Measurements from ENCODE around the gene ARL8B. TPM values are rescaled to one million over a fixed set of nuclear protein-coding genes. Genes with fewer than 3 reads are reported as not detected.

The ARL8B gene
- polyA plus RNA-seq, 1 donor from 2014 or later: 103 TPM

DNA sequence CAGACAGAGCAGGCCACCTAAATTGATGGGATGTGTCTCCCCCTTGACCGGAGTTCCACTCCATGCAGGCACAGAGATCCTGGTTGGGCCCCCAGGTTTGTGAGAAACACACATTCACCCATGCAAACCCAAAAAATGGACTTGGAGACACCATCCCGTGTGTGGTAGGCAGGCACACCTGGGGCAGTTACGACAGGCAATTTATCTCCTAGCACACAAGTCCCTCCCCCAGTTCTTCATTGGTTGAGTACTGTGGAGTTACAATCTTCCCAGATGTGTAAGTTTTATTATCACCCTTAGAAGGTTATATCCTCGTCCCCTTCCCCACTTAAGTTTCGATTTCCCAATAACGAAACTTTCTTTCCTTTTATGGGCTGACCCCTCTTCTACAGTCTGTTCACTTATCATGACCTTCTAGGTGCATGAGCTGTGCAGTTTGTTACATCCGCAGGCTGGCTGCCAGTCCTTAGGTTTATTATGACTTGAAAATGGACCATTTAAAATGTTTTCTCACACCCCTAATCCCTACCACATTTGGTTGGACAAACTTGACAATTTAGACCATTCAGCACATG lies 27.3 kb downstream of the ARL8B start:
- no peaks in the 10 kb centered on the region for H4K20me1 ChIP-seq (ENCODE audit: insufficient read depth)
- H3K9me2 ChIP-seq (ENCODE audit: insufficient read depth, low read length): no peaks in the 10 kb centered on the region
- H3K27me3 ChIP-seq (ENCODE audit: insufficient read depth, low read depth, low read length): no peaks in the 10 kb centered on the region
- TF ChIP-seq RAD21 (conservative IDR thresholded peaks at IDR 0.05): no peak
- no peak for TF ChIP-seq MXI1 (conservative IDR thresholded peaks at IDR 0.05; ENCODE audit: poor library complexity, severe bottlenecking)
- TF ChIP-seq, protein P1, sequence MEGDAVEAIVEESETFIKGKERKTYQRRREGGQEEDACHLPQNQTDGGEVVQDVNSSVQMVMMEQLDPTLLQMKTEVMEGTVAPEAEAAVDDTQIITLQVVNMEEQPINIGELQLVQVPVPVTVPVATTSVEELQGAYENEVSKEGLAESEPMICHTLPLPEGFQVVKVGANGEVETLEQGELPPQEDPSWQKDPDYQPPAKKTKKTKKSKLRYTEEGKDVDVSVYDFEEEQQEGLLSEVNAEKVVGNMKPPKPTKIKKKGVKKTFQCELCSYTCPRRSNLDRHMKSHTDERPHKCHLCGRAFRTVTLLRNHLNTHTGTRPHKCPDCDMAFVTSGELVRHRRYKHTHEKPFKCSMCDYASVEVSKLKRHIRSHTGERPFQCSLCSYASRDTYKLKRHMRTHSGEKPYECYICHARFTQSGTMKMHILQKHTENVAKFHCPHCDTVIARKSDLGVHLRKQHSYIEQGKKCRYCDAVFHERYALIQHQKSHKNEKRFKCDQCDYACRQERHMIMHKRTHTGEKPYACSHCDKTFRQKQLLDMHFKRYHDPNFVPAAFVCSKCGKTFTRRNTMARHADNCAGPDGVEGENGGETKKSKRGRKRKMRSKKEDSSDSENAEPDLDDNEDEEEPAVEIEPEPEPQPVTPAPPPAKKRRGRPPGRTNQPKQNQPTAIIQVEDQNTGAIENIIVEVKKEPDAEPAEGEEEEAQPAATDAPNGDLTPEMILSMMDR (IDR thresholded peaks at IDR 0.05; ENCODE audit: poor library complexity, severe bottlenecking): no peak
- TF ChIP-seq TAF1 (IDR thresholded peaks at IDR 0.05; ENCODE audit: low read depth): no peak
- TF ChIP-seq POLR2AphosphoS5 (IDR thresholded peaks at IDR 0.05): no peak
- no peak overlapping the region for H3K9ac ChIP-seq (ENCODE audit: low read length)
- H3K36me3 ChIP-seq (ENCODE audit: insufficient read depth, low read length): no peaks in the 10 kb centered on the region
- H3F3A ChIP-seq (ENCODE audit: insufficient read depth, low read length, poor library complexity, severe bottlenecking): no peaks in the 10 kb centered on the region
- no peak overlapping the region for H3K27ac ChIP-seq (ENCODE audit: low read length)
- no peaks in the 10 kb centered on the region for H3K9me3 ChIP-seq (ENCODE audit: low read length)
- H3K4me2 ChIP-seq (ENCODE audit: low read length): no peak overlapping the region
- H2AFZ ChIP-seq (ENCODE audit: low read depth, low read length): no peak overlapping the region
- H3K4me3 ChIP-seq (ENCODE audit: low read length): no peak overlapping the region
- H3K79me2 ChIP-seq (replicated peaks; ENCODE audit: insufficient read depth, low read length): peaks cover 10% of the 10 kb centered on the region

DNA sequence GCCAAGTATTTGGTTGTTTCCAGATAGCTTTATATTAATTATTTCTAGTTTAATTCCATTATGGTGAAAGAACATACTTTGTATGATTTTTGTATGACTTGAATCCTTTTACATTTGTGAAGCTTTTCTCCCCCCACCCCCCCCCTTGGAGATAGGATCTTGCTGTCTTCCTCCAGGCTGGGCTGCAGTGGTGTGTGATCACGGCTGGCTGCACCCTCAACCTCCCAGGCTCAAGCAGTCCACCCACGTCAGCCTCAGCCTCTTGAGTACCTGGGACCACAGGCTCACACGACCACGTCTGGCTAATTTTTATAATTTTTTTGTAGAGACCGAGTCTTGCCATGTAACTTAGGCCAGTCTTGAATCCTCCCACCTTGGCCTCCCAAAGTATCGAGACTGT lies 29.5 kb downstream of the ARL8B start:
- no peaks in the 10 kb centered on the region for H3F3A ChIP-seq (ENCODE audit: insufficient read depth, low read length, poor library complexity, severe bottlenecking)
- no peaks in the 10 kb centered on the region for H4K20me1 ChIP-seq (ENCODE audit: insufficient read depth)
- H3K9me3 ChIP-seq (ENCODE audit: low read length): no peaks in the 10 kb centered on the region
- H3K4me3 ChIP-seq (ENCODE audit: low read length): no peak overlapping the region
- H3K79me2 ChIP-seq (replicated peaks; ENCODE audit: insufficient read depth, low read length): peaks cover 29% of the 10 kb centered on the region
- H3K36me3 ChIP-seq (ENCODE audit: insufficient read depth, low read length): no peaks in the 10 kb centered on the region
- no peaks in the 10 kb centered on the region for H3K27me3 ChIP-seq (ENCODE audit: insufficient read depth, low read depth, low read length)
- no peak overlapping the region for H3K9ac ChIP-seq (ENCODE audit: low read length)
- no peaks in the 10 kb centered on the region for H3K9me2 ChIP-seq (ENCODE audit: insufficient read depth, low read length)
- TF ChIP-seq, protein P1 (IDR thresholded peaks at IDR 0.05; ENCODE audit: poor library complexity, severe bottlenecking): no peak
- no peak for TF ChIP-seq TAF1 (IDR thresholded peaks at IDR 0.05; ENCODE audit: low read depth)
- no peak for TF ChIP-seq RAD21 (conservative IDR thresholded peaks at IDR 0.05)
- TF ChIP-seq EZH2 (IDR thresholded peaks at IDR 0.05; ENCODE audit: borderline replicate concordance, insufficient read depth, low read length, poor library complexity, severe bottlenecking): no peak
- TF ChIP-seq POLR2AphosphoS5 (IDR thresholded peaks at IDR 0.05): no peak
- TF ChIP-seq EP300 (conservative IDR thresholded peaks at IDR 0.05; ENCODE audit: poor library complexity, severe bottlenecking): no peak
- TF ChIP-seq SMC3 (conservative IDR thresholded peaks at IDR 0.05; ENCODE audit: poor library complexity): no peak
- TF ChIP-seq, protein P2, sequence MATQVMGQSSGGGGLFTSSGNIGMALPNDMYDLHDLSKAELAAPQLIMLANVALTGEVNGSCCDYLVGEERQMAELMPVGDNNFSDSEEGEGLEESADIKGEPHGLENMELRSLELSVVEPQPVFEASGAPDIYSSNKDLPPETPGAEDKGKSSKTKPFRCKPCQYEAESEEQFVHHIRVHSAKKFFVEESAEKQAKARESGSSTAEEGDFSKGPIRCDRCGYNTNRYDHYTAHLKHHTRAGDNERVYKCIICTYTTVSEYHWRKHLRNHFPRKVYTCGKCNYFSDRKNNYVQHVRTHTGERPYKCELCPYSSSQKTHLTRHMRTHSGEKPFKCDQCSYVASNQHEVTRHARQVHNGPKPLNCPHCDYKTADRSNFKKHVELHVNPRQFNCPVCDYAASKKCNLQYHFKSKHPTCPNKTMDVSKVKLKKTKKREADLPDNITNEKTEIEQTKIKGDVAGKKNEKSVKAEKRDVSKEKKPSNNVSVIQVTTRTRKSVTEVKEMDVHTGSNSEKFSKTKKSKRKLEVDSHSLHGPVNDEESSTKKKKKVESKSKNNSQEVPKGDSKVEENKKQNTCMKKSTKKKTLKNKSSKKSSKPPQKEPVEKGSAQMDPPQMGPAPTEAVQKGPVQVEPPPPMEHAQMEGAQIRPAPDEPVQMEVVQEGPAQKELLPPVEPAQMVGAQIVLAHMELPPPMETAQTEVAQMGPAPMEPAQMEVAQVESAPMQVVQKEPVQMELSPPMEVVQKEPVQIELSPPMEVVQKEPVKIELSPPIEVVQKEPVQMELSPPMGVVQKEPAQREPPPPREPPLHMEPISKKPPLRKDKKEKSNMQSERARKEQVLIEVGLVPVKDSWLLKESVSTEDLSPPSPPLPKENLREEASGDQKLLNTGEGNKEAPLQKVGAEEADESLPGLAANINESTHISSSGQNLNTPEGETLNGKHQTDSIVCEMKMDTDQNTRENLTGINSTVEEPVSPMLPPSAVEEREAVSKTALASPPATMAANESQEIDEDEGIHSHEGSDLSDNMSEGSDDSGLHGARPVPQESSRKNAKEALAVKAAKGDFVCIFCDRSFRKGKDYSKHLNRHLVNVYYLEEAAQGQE (IDR thresholded peaks at IDR 0.05; ENCODE audit: borderline replicate concordance): no peak
- TF ChIP-seq MXI1 (conservative IDR thresholded peaks at IDR 0.05; ENCODE audit: poor library complexity, severe bottlenecking): no peak
- no peak overlapping the region for H2AFZ ChIP-seq (ENCODE audit: low read depth, low read length)
- H3K27ac ChIP-seq (ENCODE audit: low read length): no peak overlapping the region
- H3K4me2 ChIP-seq (ENCODE audit: low read length): no peak overlapping the region

Measured in neural cell (in vitro differentiated cells).